Measurements from ENCODE around the gene EVC. TPM values are rescaled to one million over a fixed set of nuclear protein-coding genes. Genes with fewer than 3 reads are reported as not detected.

Gene EVC
- total and polyA plus RNA-seq, 2 of the 8 experiments (the other 6 are each of a cell fraction or from before 2014, with no cell fraction given) = 2.6 to 9.8 TPM

GRCh38 chr4:5742968-5743367 is 32.0 kb downstream of the EVC start (continued):
- TF ChIP-seq BACH1 (IDR thresholded peaks at IDR 0.05; ENCODE audit: low read length) = no peak
- no peak for TF ChIP-seq HDAC6 (IDR thresholded peaks at IDR 0.05; ENCODE audit: low read depth, low read length)
- no peak for TF ChIP-seq SIX5 (IDR thresholded peaks at IDR 0.05; ENCODE audit: low read depth, low read length)
- TF ChIP-seq CREB1 (IDR thresholded peaks at IDR 0.05) = no peak
- no peak for TF ChIP-seq ATF3 (IDR thresholded peaks at IDR 0.05; ENCODE audit: insufficient read depth, low read depth, low read length)
- no peak for TF ChIP-seq CTBP2 (IDR thresholded peaks at IDR 0.05; ENCODE audit: borderline replicate concordance, insufficient read depth, insufficient read length, low read length)
- TF ChIP-seq CEBPB (IDR thresholded peaks at IDR 0.05; ENCODE audit: low read depth, low read length) = no peak
- no peak for TF ChIP-seq JUND (IDR thresholded peaks at IDR 0.05; ENCODE audit: low read length)

All from H1 (cell line).